Dermis blood vessel endothelial cell (primary cell): ENCODE results near the gene COL5A1. TPM values are rescaled to one million over a fixed set of nuclear protein-coding genes. Genes with fewer than 3 reads are reported as not detected.
A peak's percentile ranks its signal among the peaks of the same experiment; 100 is the strongest.

Experiments used
- DNase-seq: peaks from one replicate; pipeline ENCODE4 v3.0.0; 2010
- total RNA-seq: library from RNA; depleted of rRNA; stranded (reverse); fragments of >200 nt; gene quantifications from 2 replicates; pipeline ENCODE4 v1.2.3, GENCODE V29; 2014

The COL5A1 gene
- total RNA-seq, 1 donor from 2014 or later, result 9.5 TPM

DNA sequence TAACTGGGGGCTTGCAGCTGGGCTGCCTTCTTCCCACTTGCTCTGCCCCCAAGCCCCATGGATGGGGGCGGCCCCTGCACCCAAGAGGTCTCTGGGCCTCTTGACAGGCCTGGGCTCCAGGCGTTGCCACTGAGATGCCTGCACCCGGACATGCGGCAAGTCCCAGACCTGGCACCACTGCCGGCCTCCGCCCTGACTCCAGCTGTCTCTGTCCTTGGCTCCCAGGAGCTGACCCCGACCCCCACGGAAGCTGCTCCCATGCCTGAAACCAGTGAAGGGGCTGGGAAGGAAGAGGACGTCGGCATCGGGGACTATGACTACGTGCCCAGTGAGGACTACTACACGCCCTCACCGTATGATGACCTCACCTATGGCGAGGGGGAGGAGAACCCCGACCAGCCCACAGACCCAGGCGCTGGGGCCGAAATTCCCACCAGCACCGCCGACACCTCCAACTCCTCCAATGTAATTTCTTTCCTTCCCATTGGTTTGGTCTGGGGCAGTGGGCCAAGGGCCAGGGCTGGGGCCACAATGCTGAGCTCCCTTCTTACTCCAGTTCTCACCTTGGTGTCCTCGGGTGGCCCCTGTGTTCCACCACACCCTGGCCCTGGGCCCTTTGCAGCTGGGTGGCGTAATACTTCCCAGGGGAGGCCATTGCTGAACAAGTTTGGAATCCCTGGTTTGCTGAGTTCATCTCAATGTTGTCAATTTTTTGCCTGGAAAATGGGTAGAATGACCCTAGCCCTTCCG, 88.6 kb downstream of the COL5A1 start:
- DNase-seq, result no peak

DNA sequence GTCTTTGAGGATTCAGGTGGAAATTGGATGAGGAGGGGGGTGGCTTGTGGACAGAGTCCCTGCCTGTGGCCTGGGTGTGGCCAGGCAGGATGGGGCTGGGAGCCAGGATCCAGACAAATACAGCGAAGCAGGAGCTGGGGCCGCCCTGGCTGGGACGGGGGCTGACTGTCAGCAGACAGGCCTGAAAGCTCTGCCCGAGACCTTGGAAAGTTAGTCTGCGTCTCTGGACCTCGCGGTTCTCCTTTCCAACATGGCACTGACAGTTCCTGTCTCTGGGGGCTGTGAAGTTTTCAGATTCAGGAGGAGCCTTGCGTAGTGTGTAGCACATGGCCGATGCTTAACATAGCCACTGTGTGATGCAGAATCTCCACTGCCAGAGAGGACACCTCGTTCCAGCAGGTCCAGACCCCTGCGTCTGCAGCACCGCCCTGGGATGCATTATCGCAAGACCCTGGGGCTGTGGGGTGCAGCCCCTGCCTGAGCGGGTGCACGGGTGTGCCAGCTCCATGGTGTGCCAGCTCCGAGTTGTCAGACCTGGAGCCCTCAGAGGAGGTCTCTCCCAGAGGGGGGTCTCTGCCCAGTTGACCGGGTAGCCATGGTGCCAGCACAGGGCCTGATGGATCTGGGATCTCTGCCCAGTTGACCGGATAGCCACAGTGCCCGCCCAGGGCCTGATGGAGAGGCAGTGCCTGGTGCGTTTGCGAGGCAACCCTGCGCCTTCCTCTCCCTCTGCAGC, 89.3 kb downstream of the COL5A1 start:
- DNase-seq, result no peak

DNA sequence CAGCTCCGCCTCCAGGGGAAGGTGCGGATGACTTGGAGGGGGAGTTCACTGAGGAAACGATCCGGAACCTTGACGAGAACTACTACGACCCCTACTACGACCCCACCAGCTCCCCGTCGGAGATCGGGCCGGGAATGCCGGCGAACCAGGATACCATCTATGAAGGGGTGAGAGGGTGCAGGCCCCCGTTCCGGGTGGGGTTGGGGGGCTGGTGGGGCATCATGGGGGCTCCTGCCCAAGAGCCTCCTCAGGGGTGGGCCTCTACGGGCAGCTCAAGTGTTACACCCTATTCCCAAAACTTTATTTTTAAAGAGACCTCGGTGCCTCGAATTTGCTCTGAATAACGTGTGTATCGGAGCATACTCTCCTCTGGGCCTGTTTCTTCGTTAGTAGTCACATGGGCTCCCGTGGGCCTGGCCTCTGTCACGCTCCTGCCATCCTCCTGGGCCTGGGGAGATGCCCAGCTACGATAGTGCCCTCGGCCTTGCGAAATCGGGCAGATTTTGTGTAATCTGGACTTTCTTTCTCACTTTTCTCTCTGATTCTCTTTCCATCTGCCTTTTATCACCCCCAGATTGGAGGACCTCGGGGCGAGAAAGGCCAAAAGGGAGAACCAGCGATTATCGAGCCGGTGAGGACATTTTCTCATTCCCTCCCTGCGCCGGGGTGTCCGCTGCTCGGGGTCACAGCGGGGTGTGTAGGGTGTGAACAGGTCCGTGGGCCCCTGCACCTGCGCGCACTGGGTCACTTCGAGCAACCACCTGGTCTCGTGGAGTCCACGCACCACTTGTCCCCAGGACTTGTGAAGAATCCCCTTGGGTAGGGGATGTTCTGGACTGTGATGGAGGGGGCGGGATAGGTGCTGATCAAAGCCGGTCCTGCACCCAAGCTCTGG, 90.1 kb downstream of the COL5A1 start:
- no peak for DNase-seq

DNA sequence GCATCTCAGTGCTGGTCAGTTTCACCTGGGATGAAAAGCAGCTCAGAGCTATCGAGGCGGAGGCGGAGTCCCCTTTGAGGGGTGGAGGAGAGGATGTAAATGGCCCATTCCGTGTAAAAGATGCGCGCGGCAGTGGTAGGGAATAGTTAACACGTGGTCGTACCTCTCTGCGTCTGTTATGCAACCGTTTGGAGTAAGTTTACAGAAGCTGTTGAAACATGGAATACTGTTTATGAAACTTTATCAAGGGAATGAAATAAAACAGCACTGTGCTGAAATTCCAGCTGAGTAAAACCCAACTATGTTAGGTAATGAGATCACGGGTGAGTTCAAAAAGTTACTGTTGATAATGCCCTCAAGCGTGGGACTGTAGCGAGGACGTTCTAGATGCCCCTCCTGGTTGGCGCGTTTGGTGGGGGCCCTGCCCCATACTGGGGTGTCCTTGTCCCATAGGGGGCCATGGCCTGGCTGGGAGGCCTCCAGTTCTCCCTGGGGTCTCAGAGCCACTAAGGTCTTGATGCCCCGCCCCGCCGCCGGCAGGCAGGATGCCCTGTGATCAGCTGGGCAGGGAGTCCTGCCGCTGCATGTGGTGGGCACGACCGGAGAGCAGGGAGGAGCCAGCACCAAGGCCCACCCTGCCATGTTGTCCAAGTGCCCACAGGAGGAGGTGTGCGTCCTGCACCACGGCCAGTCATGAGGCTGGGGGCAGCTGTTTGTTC, 90.9 kb downstream of the COL5A1 start:
- no peak for DNase-seq

DNA sequence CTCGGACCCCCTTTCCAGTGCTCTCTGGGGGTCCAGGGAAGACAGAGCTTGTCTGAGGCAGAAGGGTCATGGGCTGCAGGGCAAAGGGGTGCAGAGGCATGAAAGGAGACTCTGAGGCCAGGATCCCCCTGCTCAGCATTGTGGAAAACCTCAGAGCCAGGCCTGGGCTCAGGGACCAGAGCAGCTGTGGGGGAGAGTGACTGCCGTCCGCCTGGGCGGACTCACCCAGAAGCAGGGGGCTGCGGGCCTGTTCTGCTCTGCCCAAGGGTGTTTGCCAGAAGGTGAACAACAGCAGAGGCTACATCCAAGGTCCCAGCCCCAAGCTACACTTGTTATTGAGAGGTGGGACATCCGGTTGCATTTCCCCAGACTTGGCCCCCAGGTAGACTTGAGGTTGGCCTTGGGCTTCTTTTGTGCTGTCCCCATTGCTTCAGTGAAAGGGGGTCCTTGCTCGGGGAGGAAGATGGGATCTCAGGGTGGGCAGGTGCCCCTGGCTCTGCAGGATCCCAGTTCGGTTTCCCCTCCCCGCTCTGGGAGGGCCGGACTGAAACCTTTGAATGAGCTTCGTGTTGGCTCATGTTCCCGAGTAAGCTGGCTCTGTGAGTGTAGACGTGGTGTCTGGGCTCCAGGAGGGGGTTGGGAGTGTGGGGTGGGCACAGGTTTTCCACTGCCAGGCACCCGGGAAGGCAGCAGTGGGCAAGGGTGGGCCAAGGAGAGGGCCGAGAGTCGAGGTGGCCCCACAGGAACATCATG, 92.1 kb downstream of the COL5A1 start:
- DNase-seq, result no peak

DNA sequence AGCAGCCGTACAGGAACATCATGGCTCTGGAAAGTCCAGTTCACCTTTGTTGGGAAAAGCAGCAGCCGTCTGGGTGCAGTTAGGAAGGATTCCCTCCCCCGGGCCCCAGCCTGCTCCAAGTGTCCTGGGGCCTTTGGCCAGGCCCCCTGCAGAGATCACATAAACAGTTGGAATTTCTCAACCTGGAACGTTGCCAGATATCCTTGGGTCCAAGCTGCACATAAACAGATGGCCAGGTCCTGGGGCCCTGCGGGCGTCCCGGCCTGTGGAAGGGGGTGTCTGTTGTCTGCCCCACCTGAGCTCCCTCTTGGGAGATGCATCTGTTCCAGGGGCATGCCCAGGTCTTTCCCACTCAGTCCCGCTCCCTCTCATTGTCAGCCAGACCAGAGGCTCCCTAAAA, 92.7 kb downstream of the COL5A1 start:
- DNase-seq, result peak; percentile 24

DNA sequence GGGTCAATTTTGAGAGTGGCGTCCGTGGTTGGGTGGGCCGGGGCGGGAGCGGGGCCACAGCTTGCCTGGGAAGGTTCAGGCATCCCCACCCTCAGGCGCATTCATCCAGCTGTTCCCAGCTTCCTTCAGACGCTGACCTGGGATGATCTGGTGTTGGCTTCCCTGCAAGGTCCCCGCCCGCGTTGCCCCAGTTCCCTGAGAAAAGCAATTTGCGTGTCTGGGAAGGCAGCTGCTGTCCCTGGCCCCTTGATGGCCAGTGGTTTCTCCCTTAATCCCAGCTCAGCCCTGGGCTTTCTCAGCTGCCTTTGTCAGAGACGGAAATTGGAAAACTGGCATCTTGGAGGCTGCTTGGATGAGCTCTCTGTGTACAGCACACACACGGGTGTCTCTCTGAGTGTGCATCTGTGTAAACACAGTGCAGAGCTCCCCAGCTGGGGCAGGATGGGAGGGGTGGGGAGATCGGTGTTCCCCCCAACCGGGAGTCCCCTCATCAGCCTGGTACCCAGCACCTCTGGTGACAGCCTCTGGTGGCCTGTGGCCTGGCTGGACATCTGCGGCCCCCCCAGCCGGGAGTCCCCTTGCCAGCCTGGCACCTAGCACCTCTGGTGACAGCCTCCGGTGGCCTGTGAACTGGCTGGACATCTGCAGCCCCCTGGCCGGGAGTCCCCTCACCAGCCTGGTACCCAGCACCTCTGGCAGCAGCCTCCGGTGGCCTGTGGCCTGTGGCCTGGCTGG, 94.0 kb downstream of the COL5A1 start:
- no peak for DNase-seq

DNA sequence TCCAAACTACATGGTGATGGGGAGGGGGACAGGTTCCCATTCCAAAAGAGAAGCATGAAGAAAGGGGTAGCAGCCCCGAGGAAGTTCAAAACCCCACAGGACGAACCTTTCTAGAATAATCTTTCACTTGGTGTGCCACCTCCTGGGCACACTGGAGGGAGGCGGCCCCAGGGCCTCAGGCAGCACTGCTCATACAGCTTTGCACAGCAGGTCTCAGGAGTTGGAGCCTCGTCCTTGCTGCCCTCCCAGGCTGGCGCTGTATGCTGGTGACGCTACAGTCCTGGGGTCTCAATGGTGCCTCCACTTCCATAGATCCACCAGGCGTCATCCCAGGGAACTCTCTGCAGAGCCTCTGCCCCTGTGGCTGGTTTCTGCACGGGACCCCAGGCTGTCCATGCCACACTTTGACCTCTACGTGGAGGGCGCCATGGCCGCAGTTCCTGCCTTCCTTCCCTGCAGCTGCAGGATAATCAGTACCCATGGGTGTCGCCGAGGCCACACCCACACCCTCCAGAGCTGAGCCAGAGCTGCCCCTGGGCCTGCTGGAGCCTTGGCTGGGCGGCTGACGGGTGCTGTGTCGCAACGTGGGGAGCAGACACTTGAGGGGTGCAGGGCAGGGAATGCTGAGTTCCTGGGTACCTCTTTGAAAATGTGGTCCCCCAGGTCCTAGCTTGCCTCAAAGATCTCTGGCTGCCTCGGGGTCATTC, 95.3 kb downstream of the COL5A1 start:
- DNase-seq, result no peak

DNA sequence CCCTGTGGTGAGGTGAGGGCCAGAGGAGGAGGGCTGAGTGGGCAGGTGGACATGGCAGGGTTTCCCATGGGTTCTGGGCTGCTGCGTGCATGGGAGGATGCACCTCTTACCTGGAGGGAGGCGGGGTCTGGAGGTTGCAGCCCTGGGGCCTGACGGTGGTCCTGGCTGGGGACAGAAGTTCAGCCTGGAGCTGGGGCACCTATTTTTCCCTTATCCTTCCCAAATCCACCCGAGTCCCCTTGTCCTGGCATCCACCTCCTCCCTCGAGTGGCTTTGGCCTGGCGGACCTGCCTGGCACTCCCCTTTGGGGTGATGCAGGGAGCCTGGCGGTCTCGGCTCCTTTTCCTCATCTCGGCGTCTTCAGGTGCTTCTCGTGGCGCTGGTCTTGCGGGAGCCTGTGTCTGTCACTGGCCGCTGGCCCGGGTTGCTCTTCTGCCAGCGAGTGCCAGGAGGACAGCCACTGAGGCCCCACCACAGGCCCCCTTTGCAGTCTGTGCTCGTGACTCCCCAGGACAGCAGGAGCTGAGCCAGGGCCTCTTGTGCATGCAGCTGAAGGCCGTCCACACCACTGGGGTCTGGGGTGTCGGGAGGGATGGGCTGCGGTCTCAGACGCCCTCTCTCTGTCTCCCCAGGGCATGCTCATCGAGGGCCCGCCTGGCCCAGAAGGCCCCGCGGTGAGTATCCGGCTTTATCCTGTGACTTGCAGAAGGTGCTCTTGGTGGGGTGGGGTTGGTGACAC, 96.4 kb downstream of the COL5A1 start:
- no peak for DNase-seq

DNA sequence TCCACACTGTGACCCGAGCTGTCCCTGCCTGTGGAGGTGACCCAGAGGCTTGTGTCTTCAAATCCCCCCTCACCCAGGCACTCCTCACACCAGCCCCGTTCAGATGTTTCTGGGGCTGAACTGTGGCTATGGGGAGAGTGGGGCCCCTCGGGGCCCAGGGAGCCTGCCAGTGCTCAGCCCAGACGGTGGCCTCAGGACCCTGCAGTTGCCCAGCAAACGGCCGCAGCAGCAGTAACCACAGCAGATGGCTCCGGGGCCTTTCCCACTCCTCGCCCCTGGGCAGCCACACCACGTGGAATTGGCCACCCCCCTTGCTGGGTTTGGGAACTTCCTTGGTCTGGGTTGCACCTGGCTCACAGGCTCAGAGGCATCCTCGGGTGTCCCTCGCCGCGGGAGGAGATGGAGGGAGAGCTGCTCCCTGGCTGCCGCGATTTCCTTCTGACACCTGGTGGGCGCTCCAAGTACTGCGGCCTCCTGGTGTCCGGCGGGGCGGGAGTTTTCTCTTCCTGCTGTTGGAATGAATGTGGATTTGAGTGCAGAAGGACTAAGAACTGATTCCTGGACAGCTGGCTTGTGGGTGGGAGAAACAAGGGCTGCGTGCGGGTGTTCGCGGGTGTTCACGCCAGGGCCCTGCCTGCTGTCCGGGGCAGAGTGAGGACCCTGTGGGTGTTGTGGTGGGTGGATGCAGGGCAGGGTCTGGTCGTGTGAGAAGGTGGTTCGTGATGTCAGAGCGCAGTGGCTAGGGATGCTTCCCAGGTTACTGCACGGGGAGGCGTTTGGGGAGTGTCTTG, 97.5 kb downstream of the COL5A1 start:
- DNase-seq, result peak; percentile 70

DNA sequence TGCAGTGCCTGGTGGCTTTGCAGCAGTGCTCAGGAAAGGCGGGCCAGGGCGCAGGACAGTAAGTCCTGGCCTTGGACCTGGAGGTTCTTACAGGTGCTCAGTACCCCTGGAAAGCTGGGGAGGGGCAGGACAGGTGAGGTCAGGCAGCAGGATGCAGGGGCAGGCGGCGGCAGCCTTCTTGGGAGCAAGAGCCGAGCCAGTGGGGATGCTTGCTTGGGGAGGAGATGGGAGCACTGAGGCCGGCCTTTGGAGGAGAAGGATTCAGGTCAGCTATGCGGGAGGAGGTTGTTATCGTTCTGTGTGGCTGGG, 98.0 kb downstream of the COL5A1 start:
- DNase-seq, result no peak

DNA sequence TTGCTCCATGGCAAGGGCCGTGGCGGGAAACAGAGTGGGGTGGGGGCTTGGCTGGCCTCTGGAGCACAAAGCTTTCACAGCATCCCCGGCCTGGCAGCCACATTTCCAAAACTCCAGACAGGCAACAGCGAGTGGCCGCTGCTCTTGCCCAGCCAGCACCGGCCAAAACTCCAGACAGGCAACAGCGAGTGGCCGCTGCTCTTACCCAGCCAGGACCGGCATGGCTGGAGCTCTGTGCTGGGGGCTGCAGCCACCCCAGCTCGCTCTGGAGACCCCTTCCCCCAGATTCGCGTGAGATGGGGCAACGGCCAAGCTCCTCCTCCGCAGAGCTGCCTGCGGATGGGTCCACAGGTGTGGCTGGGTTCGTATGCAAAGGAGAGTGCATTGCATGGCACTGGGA, 98.5 kb downstream of the COL5A1 start:
- no peak for DNase-seq

DNA sequence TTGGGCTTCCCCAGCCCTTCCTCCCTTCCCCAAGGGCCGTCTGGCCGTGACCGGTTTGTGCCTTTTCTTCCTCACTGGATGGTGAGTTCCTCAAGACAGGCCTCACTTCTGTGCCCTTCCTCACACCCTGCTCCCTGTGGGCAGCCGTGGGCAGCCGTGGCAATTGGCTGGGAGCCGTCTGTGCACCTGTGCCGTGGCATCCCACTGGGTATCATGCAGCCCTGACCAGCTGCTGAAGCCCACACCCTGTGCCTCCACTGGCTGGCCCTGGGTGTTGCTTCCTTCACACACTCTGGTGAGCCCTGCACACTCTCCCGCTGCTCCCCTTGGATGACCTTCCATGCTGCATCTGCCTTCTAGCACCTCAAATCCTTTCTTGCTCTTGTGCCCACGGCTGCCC, 100.2 kb downstream of the COL5A1 start:
- DNase-seq, result no peak

DNA sequence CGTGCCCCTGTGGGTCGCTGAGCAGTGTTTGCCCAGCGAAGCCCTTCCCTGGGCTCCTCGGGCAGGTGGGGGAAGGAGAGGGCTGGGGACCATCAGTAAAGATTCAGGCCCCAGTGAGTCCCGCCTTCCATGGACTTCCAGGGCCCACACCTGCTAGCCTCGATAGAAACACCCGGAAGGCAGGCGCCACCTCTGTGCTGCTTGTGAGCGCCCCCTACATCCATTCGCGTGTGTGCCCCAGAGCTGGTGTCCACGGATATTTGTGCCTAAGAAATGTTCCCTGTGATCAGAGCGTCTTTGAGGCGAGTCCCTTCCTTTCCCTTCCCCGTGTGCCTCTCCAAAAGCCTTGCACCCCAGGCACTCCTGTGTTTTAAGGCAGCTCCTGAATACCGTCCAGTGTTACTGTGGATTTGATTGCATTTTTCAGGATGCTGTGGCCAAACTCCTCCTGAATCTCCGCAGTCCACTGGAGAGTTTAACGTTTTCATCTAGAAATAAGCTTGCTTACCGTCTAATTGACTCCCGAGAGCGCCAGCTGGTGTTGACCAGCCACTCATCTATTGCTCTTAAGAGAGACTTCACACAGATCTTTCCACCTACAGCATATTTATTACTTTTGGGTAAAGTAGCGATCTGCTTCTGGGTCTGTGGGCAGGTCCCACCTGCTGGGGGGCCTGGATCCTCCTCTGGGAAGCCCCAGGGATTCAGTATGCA, 101.4 kb downstream of the COL5A1 start:
- no peak for DNase-seq

DNA sequence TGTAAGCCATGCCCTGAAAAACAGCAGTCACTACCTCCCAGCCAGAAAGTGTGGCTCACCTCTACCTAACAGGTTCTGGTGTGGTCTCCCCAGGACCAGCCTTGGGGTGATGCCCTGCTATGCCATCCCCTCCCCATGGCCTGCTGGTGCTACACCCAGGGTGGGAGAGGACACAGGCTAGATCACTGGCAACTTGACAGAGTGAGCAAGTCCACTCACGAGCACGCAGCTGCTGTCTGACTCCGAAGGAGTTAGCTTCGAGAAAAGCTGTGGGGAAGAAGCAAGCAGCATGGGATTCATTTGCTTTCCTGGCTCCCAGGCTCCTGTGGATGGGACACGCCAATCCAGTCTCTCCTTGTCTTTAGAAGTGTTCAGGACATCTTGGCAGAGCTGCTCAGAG, 102.2 kb downstream of the COL5A1 start:
- DNase-seq, result no peak

DNA sequence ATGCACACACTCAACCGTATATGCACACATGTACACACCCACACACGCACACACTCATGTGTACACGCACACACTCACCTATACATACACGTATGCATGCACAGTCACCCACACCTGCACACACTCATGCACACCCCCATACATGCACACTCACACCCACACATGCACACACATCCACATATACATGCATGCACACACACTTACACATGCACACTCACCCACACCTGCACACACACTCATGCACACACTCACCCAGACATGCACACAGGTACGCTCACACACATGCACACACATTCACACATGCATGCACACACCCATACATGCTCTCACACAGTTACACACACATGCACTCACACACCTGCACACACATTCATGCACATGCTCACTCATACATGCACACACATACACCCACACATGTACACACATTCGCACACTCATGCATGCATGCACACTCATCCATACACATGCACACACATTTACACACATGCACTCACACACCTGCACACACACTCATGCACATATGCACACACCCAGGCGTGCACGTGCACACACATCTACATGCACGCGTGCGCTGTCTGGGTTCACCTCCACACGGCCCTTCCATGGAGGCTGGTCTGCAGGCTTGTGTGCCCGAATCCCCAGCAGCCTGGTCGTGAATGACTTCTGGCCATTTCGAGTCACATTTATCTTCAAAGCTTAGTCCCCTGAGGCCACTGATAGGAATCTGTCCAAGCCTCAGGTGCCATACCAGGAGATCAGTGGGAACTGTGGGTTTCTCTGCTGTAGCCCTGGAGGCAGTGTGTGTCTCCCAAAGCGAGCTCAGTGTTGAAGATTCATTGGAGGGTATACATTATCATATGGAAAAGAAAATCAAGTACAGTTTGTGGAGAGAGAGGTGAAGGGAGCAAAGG, 103.0 kb downstream of the COL5A1 start:
- no peak for DNase-seq

DNA sequence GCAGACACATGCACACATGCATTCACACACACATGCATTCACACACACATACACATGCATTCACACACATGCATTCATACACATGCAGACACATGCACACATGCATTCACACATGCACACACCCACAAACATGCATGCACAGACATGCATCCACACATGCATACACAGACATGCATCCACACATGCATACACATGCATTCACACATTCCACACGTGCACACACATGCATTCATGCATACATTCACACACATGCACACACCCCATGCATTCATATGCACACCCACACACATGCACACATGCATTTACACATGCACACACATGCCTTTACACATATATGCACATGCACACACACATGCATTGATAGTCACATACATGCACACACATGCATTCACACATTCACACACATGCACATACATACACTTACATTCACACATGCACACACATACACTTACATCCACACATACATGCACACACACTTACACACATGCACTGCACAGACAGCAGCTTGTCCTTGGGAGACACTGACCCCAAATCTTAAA, 106.4 kb downstream of the COL5A1 start:
- DNase-seq, result no peak
